Activated CD4-positive, CD25-positive, alpha-beta regulatory T cell (primary cell): ENCODE results near the gene CLTB.
"Not testable (repeated sequence)": the region's sequence is repeated elsewhere in the genome, so short reads cannot be mapped to it uniquely, and the experiment has no call there.

Experiments
- DNase-seq, 4 experiments: peaks; one replicate each; lab custom pipeline; 2025; lab: John Stamatoyannopoulos, UW

CLTB gene, protein sequence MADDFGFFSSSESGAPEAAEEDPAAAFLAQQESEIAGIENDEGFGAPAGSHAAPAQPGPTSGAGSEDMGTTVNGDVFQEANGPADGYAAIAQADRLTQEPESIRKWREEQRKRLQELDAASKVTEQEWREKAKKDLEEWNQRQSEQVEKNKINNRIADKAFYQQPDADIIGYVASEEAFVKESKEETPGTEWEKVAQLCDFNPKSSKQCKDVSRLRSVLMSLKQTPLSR

DNA sequence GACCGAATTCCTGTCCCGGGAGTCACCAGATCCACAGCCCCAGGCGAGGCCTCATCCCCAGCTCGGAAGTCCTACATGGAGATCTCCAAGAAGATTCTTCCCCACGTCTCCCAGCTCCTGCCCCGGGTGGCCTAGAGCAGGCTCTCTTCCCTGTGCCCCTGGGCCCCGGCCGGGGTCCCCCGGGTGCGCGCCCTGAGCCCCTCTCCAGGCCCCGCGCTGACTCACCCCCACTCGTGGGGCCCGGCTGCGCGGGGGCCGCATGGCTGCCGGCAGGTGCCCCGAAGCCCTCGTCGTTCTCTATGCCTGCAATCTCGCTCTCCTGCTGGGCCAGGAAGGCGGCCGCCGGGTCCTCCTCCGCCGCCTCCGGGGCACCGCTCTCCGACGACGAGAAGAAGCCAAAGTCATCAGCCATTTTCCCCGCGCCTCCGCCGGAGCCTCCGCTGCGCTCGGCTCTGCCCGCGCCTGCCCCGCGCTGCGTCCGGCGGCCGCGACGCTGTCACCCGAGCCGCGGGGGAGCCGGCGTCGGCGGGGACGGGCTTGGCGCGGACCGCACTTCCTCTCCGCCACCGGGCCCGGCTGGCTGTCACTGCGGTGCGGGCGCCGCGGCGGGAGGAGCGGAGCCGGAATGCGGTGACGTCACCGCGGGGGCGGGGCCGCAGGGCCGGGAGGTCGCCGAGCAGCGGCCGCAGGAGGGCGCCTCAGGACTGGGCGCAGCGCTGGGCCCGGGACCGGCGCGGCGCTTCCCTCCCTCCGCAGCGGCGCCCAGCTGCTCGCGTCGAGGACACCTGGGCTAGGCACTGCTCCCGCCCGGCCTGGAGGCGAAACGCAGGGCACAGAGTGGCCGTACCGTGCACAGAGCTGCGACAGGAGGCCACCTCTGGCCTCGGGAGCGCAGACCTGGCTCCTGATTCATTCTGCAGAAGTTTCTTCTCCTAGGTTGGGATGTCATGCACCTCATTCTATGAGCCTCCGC lies at the start of gene CLTB:
CLTB (minus strand) TSS at position 588 of the 973 bp plus-strand sequence; CDS start at position 412, 176 bp downstream.
- peak; percentile 75 to 91 (median 84) for DNase-seq

DNA sequence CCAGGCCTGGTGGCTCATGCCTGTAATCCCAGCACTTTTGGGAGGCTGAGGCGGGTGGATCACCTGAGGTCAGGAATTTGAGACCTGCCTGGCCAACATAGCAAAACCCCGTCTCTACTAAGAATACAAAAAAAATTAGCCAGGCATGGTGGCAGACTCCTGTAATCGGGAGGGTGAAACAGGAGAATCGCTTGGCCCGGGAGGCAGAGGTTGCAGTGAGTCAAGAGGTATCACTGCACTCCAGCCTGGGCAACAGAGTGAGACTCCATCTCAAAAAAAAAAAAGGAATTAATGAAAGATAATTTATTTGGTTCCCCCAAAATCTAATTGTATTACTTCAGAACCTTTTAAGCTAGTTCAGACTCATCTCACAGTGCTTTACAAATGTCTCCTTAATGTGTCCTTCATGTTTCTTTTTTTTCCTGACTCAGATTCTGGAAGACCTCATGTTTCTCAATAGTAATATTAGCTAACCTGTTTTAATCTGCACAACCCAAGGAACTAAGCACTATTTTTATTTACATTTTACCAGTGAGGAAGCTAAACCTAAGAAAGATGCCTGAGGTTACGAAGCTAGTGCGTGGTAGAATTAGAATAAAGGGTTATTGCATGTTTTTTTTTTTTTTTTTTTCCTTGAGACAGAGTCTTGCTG lies 46.9 kb upstream of the CLTB start:
- DNase-seq, result no peak

DNA sequence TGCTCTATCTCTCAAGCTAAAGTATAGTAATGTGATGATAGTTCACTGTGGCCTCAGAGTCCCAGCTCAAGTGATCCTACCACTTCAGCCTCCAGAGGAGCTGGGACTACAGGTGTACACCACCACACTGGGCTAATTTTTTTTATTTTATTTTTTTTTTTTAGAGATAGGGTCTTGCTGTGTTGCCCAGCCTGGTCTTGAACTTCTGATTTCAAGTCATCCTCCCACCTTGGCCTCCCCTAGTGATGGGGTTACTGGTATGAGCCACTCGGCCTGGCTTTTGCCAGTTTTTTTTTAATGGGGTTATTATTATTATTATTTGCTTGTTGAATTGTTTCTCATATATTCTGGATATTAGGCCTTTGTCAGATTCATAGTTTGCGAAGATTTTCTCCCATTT lies 45.0 kb upstream of the CLTB start:
- DNase-seq, result no peak

DNA sequence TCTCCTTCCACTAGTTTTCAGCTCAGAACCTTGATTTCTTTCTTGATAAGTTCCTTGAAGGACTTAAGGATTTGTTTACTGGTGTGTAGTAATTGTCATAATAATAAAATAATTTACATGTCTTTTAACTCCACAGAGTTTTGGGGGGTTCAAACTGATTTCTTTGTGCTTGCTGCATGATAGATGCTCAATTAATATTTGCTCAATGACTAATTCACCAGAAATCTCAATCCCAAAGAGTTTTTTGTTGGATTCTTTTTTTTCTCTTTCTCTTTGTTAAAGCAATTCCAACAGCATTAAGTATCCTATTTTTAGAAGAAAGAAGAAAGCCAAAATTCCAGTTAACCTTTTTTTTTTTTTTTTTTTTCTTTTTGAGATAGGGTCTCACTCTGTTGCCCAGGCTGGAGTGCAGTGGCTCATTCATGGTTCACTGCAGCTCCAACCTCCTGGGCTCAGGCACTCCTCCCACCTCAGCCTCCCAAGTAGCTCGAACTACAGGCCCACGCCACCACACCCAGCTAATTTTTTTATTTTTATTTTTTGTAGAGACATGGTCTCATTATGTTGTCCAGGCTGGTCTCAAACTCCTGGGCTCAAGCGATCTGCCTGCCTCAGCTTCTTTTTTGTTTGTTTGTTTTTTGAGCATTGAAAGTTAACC lies 42.7 kb upstream of the CLTB start:
- DNase-seq, result no peak

DNA sequence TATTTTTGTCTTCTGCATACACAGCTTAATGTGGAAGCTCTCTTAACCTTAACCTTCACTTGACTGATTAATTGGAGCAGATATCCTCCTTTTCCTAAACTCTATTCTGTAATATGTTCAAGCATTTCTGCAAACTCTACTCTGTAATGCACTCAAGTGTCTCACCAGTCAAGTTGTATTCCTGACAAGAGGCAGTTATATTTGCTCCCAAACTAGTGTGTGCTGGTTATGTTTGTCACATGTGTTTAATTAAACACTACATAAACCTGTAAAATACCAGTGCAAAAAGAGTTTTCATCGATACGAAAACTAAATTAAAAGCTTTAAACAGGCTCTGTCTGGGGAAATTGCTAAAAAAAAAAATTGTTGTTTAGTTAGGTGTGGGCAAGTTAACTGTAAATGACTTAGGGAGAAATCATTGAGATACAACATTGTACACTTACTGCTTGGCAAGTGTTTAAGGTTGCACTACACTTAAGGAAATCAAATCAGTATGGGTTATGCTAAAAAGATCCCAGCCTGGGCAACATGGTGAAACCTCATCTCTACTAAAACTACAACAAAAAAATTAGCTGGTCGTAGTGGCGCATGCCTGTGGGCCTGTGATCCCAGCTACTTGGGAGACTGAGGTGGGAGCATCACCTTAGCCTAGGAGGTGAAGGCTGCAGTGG lies 38.5 kb upstream of the CLTB start:
- no peak for DNase-seq

DNA sequence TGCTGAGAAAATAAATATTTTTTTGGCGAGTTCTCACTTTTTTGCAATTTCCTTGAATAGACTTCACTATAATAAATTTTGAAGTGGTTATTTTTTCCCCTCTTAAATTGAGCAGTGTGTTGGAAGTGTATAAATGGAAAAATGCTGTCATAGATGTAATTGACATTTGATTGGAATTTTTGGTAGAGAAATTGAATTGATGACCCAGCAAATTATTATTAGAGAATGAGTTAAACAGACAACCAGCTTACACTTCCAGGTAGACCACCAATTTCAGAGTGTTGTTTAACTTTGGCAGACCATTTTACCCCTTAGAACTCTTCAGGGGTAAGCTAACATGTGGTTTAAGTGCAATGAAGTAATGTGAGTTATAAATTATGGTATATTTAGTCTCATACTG lies 33.7 kb upstream of the CLTB start:
- no peak for DNase-seq

DNA sequence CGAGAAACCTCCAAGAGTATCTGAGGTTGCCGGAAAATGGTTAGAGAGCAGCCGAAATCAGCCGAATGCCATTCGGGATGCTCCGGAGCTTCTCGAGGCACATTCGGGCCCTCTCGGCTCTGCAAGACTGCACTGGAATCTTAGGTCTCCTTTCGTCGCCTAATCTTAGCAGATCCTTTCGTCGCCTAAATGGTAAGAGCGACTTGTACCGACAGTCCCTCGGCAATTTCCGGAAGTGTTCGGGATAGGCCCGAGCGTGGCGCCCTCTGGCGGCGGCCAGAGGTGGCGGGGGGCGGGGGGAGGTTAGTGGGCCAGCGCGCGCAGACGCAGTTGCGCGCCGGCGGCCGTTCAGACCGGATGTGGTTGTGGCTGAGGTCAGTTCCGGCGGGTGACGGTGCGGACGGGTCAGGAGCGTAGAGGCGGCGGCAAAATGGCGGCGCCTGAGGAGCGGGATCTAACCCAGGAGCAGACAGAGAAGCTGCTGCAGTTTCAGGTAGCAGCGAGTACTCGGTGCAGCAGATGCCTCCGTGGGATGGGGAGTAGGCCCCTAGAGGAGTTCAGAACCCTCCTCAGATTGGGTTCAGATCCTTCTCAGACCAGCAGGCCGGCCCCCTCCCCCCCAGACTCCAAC lies 31.8 kb upstream of the CLTB start, which contains the start of gene FAF2:
FAF2 (plus strand) TSS at position 408 of the 631 bp plus-strand sequence; CDS start at position 431, 23 bp downstream.
- peak; percentile 93 to 98 (median 95) for DNase-seq

DNA sequence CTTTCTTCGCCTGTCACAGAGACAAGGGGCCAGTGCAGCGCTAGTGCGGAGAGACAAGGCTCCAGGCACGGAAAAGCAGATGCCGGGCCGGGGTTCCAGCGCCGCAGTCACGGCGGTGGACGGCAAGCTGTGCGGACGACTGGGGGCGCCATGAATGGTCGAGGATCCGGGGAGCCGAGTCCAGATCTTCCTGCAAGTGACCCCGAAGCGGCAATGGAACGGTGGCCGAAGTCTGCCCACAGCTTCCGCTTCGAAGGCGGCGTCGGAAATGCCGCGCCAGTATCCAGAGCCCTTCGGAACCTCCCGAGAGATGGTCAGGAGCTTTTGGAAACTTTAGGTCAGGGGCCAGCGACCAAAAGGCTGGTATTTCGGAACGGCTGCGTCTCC lies 31.2 kb upstream of the CLTB start:
- DNase-seq, result no peak

DNA sequence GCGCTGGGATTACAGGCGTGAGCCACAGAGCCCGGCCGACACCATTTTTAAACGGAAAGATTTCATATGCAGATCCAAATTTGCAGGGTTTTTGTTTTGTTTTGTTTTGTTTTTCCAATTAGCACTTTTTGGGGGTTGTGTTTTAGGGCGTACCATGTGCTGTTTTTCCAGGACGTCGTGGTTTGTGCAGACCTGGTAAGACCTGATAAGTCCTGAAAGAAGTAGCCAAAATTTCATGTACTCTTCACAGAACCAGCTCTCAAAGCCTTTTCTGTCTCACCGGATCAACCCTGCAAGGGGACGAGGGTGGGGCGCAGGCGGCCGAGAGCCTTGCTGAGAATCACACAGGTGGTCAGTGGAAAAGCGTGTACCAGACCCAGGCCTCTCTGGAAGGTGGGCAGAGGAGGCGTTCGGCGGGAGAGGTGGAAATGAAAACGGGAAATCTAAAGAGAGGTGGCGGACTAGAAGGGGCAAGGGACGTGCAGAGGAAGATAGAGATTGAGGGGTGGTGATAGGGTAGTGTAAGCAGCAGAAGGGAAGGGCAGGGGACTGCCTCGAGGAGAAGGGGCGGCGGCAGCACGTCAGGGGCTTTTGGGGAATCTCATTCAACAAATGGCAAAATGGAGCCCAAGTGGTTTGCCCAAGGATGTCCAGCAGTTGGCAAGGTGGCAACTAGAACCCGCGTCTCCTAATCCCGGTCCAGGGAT lies 30.7 kb upstream of the CLTB start:
- no peak for DNase-seq

DNA sequence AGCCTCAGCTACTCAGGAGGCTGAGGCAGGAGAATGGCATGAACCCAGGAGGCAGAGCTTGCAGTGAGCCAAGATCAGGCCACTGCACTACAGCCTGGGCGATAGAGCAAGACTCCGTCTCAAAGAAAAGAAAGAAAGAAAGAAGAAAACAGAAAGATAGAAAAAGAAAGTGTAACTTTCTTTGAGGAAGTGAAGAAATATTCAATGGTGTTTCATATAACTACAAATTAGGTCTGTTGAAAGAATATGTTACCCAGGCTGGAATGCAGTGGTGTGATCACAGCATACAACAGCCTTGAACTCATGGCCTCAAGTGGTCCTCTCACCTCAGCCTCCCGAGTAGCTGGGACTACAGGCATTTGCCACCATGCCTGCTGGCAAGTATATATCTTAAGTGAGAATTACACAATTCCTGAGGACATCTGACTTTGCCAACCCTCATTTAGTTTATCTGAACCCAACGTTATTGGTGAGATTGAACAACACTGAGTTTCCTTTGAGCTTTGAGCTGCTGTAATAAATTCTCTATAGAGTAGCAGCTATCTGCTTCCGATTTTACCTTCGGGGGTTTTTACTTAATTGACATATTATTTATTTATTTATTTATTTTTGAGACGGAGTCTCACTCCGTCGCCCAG lies 29.8 kb upstream of the CLTB start:
- no peak for DNase-seq

DNA sequence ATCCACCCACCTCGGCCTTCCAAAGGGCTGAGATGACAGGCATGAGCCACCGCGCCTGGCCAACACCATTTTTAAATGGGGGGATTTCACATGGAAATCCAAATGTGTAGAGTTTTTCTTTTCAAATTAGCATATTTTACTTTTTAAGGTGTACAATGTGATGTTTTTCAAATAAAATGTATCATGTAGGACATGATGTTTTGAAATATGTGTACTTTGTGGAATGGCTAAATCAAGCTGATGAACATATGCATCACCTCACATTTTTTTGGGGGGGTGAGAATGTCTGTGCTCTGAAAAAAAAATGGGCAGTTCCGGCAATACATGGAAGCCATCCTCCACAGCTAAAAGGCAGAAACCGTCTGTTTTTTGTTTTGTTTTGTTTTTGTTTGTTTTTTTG lies 28.4 kb upstream of the CLTB start:
- no peak for DNase-seq

DNA sequence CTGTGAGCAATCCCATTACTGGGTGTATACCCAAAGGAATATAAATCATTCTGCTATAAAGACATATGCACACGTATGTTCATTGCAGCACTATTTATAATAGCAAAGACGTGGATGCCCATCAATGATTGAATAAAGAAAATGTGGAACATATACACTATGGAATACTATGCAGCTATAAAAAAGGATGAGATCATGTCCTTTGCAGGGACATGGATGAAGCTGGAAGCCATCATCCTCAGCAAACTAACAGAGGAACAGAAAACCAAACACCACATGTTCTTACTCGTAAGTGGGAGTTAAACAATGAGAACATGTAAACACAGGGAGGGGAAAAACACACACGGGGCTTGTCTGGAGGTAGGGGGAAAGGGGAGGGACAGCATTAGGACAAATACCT lies 26.6 kb upstream of the CLTB start:
- DNase-seq, result not testable (repeated sequence)

DNA sequence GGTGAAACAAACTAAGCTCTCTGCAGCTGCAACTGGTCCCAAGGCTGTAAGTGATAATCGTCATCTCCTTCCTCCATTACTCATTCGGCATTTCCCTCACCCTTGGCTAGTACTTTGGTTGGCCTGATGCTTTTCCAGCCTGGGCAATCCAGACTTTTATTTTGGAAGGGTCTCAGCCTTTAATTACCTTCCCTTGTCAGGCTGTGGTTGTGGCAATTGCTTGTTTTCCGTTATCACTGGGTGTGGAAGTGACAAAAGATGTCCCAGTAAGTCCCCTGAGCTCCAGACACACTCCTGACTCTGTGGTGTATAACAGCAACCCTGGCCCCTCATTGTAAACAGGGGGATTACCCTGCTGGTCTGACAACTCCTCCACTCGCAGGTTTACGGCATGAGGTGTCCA lies 25.6 kb upstream of the CLTB start:
- DNase-seq, result no peak

DNA sequence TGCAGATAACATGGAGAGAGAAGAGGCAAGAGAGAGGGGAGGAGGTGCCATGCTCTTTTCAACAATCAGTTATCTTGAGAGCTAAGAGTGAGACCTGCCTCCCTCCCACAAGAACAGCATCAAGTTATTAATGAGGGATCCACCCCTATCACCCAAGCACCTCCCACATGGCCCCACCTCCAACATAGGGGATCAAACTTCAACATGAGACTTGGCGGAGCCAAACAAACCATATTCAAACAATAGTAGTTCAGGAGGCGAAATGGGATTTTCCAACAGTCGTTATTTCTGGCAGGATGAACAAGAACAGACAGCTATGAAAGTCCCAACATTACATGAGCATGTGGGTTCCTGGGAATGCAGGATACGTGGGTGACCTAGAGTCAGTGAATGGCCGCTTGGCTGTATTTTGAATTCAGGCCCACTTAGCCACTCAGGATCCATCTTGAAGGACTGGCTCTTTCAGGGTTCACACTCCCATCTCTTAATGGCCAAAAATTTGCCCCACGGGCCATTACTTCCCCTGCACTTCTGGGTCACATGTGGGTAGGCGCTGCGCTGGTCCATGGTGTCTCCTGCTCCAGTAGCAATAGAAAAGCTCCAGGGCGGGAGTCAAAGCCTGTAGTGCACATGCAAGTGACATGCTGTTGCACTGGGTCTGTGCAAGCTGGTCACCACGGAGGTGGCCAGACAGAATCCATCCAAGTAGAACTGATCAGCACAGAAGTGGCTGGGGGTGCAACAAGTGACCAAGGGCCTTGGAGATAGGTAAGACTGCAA lies 24.8 kb upstream of the CLTB start:
- DNase-seq, result no peak

DNA sequence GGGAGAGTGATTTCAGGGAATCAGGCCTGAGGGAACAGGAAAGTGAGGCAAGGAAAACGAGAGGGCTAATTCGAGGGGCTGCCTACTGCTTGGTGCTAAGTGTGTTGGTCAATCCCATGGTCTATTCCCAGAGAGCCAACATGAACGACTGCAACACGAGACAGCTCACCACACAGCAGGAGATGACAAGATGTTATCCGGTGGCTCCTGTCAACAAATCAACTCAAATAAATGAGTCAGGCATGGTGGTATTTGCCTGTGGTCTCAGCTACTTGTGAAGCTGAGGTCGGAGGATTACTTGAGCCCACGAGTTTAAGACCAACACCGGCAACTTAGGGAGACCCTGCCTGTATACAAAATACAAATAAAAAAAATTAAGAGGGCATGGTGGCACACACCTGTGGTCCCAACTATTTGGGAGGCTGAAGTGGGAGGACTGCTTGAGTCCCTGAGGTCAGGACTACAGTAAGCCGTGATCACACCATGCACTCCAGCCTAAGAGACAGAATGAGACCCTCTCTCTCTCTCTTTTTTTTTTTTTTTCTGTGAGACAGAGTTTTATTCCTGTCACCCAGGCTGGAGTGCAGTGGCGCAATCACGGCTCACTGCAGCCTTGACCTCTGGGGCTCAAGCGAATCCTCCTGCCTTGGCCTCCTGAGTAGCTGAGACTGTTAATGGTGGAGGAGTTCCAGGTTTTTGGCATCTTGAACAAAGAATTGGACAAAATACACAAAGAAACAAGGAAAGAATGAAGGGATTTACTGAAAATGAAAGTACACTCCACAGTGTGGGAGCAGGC lies 22.8 kb upstream of the CLTB start:
- DNase-seq, result no peak

DNA sequence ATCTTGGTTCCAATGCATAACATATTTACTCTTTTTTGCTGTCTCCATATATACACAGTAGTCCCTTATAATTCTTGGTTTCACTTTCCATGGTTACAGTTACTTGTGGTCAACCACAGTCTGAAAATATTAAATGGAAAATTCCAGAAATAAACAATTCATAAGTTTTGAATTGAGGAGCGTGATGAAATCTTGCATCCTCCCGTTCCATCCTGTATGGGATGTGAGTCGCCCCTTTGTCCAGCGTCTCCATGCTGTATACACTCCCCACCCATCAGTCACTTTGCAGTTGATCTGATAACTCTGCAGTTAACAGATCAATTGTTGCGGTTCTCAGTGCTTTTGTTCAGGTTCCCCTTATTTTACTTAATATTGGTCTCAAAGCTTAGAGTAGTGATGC lies 20.3 kb upstream of the CLTB start:
- DNase-seq, result no peak

DNA sequence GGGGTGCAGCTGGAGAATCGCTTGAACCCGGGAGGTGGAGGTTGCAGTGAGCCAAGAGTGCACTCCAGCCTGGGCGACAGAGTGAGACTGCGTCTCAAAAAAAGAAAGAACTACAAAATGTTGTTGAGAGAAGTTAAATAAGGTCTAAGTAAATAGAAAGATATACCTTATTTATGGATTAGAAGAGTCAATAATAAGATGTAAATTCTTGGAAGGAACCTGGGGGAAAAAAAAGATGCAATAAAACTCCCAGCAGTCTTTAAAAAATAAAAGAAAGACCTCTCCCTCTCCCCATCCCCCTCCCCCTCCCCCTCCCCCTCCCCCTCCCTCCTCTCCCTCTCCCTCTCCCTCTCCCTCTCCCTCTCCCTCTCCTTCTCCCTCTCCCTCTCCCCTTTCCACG lies 16.4 kb upstream of the CLTB start:
- no peak for DNase-seq

DNA sequence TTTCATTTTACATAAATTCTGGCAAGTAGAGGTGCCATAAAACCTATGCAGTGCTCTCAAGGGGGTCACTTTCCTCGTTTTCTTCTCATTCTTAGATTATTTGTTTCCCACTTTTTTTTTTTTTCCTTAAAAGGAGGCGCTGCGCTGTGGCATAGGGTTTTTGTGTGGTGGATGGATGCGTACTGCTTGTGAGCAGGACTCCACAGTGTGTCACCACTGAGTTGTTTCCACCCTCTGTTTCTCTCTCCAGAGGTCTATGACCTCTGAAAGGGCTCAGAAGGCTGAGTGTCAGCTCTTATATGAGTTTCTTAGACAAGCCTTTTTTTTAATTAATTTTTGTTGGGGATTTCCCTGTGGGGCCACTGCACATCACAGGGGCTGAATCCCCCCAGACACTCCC lies 13.6 kb upstream of the CLTB start:
- no peak for DNase-seq
